Parathyroid adenoma (tissue), 2 donors: ENCODE data around the gene TRABD2A.

Source experiments
- H2AFZ ChIP-seq: fragments of 300-600 bp; sonication (generic); one replicate; pipeline ENCODE4 v1.7.0; 2017; ENCODE audit warnings: antibody characterized with exemption, mild to moderate bottlenecking
- H3K27ac ChIP-seq: fragments of 300-600 bp; sonication (generic); one replicate; pipeline ENCODE4 v1.7.0; 2017
- H3K27me3 ChIP-seq: fragments of 300-600 bp; sonication (generic); one replicate; pipeline ENCODE4 v1.7.0; 2017; ENCODE audit warnings: low read length; ENCODE audit not compliant: control insufficient read depth, insufficient read depth
- H3K36me3 ChIP-seq: fragments of 300-600 bp; sonication (generic); one replicate; pipeline ENCODE4 v1.7.0; 2017; ENCODE audit warnings: low read length; ENCODE audit not compliant: control insufficient read depth, insufficient read depth
- H3K4me1 ChIP-seq: fragments of 300-600 bp; sonication (generic); one replicate; pipeline ENCODE4 v1.7.0; 2017; ENCODE audit warnings: control low read depth
- H3K4me2 ChIP-seq: fragments of 300-600 bp; sonication (generic); one replicate; pipeline ENCODE4 v1.7.0; 2017; ENCODE audit warnings: low read length
- H3K4me3 ChIP-seq: fragments of 300-600 bp; sonication (generic); one replicate; pipeline ENCODE4 v1.7.0; 2017; ENCODE audit warnings: low read depth, low read length
- H3K79me2 ChIP-seq: fragments of 300-600 bp; sonication (generic); one replicate; pipeline ENCODE4 v1.7.0; 2017; ENCODE audit warnings: control low read depth
- H3K9ac ChIP-seq: fragments of 300-600 bp; sonication (generic); one replicate; pipeline ENCODE4 v1.7.0; 2017; ENCODE audit warnings: mild to moderate bottlenecking
- H3K9me3 ChIP-seq: fragments of 300-600 bp; sonication (generic); one replicate; pipeline ENCODE4 v1.7.0; 2017; ENCODE audit warnings: low read length; ENCODE audit not compliant: control insufficient read depth
- TF ChIP-seq, protein P1 (sequence below): fragments of 300-600 bp; sonication (generic); IDR thresholded peaks from one replicate; pipeline ENCODE4 v1.7.0; 2017; ENCODE audit warnings: antibody characterized with exemption, mild to moderate bottlenecking
- donor health status: primary hyperparathyroidism.

Gene TRABD2A

GRCh38 chr2:84894131-84894586 is 13.3 kb upstream of the TRABD2A start:
- no peaks in the 10 kb centered on the region for H3K4me1 ChIP-seq
- H2AFZ ChIP-seq = peak overlapping the region; percentile 31
- H3K4me3 ChIP-seq = no peak overlapping the region
- no peaks in the 10 kb centered on the region for H3K79me2 ChIP-seq
- TF ChIP-seq, protein P1, sequence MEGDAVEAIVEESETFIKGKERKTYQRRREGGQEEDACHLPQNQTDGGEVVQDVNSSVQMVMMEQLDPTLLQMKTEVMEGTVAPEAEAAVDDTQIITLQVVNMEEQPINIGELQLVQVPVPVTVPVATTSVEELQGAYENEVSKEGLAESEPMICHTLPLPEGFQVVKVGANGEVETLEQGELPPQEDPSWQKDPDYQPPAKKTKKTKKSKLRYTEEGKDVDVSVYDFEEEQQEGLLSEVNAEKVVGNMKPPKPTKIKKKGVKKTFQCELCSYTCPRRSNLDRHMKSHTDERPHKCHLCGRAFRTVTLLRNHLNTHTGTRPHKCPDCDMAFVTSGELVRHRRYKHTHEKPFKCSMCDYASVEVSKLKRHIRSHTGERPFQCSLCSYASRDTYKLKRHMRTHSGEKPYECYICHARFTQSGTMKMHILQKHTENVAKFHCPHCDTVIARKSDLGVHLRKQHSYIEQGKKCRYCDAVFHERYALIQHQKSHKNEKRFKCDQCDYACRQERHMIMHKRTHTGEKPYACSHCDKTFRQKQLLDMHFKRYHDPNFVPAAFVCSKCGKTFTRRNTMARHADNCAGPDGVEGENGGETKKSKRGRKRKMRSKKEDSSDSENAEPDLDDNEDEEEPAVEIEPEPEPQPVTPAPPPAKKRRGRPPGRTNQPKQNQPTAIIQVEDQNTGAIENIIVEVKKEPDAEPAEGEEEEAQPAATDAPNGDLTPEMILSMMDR = no peak
- no peaks in the 10 kb centered on the region for H3K36me3 ChIP-seq
- H3K27me3 ChIP-seq = no peaks in the 10 kb centered on the region
- H3K9me3 ChIP-seq = no peaks in the 10 kb centered on the region
- H3K4me2 ChIP-seq = no peak overlapping the region
- no peak overlapping the region for H3K27ac ChIP-seq
- H3K9ac ChIP-seq = no peak overlapping the region

DNA sequence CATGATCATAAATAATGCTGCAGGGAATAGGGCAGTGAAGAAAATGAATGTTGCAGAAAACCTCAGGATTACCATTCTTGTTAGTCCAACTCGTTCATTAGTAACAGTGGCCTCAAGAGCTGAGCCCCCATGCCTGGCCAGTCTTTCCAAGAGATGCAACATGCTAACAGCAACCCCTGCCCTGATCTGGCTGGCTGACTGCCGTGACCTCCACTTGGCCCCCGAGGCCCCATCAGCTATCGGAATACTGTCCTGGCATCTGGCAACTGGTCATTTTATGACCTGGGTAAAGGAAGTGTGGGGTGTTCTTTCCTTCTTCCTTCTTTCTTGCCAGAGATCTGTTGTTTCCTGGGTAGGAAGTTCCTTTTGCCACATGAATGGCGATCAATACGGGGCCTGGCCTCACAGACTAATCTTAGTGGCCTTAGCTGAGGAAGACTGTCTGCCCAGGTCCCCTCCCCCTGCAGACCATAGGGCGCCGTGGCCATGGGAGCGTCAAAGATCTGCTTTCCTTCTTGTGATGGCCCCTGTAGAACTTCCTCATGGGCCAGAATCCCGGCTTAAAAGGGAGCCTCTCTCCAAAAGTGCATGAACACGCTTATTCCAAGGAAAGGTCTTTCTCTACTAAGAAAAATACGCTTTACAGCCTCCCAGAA is 10.6 kb upstream of the TRABD2A start:
- H3K9me3 ChIP-seq = no peaks in the 10 kb centered on the region
- no peak overlapping the region for H3K4me2 ChIP-seq
- H3K27ac ChIP-seq = no peak overlapping the region
- no peak overlapping the region for H3K4me3 ChIP-seq
- H3K36me3 ChIP-seq = no peaks in the 10 kb centered on the region
- H3K79me2 ChIP-seq = no peaks in the 10 kb centered on the region
- H3K4me1 ChIP-seq = no peaks in the 10 kb centered on the region
- H3K9ac ChIP-seq = no peak overlapping the region
- TF ChIP-seq, protein P1 = no peak
- no peaks in the 10 kb centered on the region for H3K27me3 ChIP-seq
- H2AFZ ChIP-seq = no peak overlapping the region

DNA sequence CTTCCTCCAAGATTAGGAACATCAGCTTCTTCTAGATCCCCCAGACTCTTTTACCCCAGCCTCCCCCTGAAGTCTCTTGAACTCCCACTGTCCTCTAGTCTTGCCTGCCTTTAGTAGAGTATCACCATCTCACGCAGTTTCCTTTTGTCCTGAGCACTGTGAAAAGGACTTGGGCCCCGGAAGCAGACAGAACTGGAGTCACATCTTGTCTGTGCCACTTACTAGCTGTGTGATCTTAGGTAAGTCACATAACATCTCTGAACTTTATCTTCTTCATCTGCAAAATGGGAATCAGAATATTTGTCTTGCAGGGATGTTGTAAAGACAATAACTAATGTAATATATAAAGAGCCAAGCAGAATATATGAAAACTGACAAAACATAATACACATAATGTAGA is 8.4 kb upstream of the TRABD2A start:
- no peaks in the 10 kb centered on the region for H3K27me3 ChIP-seq
- no peaks in the 10 kb centered on the region for H3K4me1 ChIP-seq
- H3K79me2 ChIP-seq = no peaks in the 10 kb centered on the region
- no peak overlapping the region for H3K9ac ChIP-seq
- no peak overlapping the region for H3K4me3 ChIP-seq
- H3K9me3 ChIP-seq = no peaks in the 10 kb centered on the region
- TF ChIP-seq, protein P1 = no peak
- H3K36me3 ChIP-seq = no peaks in the 10 kb centered on the region
- no peak overlapping the region for H3K4me2 ChIP-seq
- H2AFZ ChIP-seq = no peak overlapping the region
- no peak overlapping the region for H3K27ac ChIP-seq

GRCh38 chr2:84888401-84889276 is 7.8 kb upstream of the TRABD2A start:
- H3K27me3 ChIP-seq = no peaks in the 10 kb centered on the region
- H3K9ac ChIP-seq = no peak overlapping the region
- no peaks in the 10 kb centered on the region for H3K36me3 ChIP-seq
- no peaks in the 10 kb centered on the region for H3K79me2 ChIP-seq
- H3K27ac ChIP-seq = no peak overlapping the region
- H3K4me1 ChIP-seq = no peaks in the 10 kb centered on the region
- TF ChIP-seq, protein P1 = no peak
- no peak overlapping the region for H3K4me2 ChIP-seq
- peak overlapping the region; percentile 76 for H2AFZ ChIP-seq
- H3K9me3 ChIP-seq = no peaks in the 10 kb centered on the region
- H3K4me3 ChIP-seq = no peak overlapping the region
